ENCODE results near the gene DVL1. TPM values are rescaled to one million over a fixed set of nuclear protein-coding genes. Genes with fewer than 3 reads are reported as not detected.
A peak's percentile ranks its signal among the peaks of the same experiment; 100 is the strongest.
"Not testable (repeated sequence)": the region's sequence is repeated elsewhere in the genome, so short reads cannot be mapped to it uniquely, and the experiment has no call there.

The DVL1 gene
- total RNA-seq, 2 experiments from 2014 or later = 33.4 to 35.0 TPM

DNA sequence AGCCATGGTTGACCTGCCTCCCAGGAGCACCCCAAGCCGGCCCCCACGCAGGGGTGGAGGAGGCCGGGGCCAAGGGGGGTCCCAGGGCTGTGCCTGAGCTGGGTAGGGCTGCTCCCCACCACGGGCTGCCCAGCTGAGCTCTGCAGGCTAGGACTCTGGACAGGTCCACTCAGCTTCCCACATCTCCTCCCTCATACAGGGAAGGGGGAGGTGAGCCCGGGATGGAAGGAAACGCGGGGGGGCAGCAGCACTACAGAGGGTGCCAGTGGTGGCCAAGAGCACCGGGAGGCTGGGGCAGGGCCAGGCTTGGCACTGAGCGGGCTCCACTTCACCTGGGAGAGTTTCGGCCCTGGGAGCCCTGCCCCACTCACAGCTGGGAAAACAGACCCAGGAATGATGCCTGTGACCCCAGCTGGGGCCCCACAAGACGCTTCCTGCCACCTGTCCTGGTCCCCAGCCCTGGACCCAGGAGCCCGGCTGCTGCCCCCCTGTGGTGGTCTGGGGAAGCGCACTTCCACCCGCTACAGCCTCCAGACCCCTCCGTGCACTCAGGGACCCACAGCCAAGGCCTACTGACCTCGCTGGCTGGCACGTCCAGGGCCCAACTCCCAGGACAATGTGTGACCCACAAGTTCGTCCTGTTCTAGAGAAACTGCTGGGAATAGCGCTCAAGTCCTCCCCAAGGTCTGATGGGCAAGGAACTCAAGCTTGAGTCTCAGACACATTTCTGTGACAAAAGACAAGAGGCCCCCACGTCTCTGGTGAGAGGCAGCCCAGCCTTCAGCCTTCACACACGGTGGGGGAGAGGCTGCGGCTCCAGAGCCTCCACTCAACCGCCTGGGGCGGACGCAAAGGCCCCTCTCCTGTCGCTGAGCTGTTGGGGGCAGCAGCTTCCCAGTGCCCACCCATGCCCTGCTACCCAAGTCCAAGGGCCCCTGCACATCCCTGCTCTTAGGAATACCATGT lies 22.8 kb upstream of the DVL1 start:
- no peak overlapping the region for H3K27ac Mint-ChIP-seq
- DNase-seq = peak; percentile 85
- H3K36me3 Mint-ChIP-seq (ENCODE audit: low read depth) = peaks cover 1% of the 10 kb centered on the region
- intact Hi-C loops (cut with micrococcal nuclease) = loop anchor here (1.0 kb wide), 3 partner anchors 67 to 339 kb away; no protein-coding TSS in a partner anchor
- H3K27me3 Mint-ChIP-seq (ENCODE audit: low read depth) = no peaks in the 10 kb centered on the region
- H3K9me3 Mint-ChIP-seq = no peaks in the 10 kb centered on the region
- no peak overlapping the region for H3K4me3 Mint-ChIP-seq
- CTCF ChIA-PET = interaction anchor here (0.7 to 2.6 kb wide), 13 partner anchors 18 to 249 kb away, joined by 3 to 11 read pairs (median 3); no protein-coding TSS in a partner anchor
- H3K4me1 Mint-ChIP-seq (ENCODE audit: low read depth) = peaks cover 25% of the 10 kb centered on the region

DNA sequence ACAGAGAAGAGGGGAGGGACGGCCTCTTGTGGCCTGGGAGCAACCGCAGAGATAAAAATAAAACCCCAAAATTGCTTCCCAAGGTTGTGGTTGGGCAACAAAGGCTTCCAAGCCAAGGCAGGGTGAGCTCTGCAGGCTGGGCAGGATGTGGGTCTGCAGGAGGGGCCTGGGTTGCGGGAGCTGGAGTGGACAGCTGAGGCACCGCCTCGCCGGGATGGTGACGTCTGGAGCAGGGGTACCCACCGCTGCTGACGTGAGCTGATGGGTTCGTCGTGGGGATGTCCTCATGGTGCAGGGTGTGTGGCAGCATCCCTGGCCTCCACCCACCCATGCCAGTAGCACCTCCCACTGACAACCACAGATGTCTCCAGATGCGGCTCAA lies 22.1 kb upstream of the DVL1 start:
- CTCF ChIA-PET = interaction anchor here (0.7 to 2.6 kb wide), 10 partner anchors 18 to 180 kb away, joined by 3 to 11 read pairs (median 4); no protein-coding TSS in a partner anchor
- Mint-ChIP-seq H3K27me3 (ENCODE audit: low read depth) (no peaks in the 10 kb centered on the region), H3K36me3 (ENCODE audit: low read depth) (peaks cover 1% of the 10 kb centered on the region), H3K27ac (no peak overlapping the region), H3K9me3 (no peaks in the 10 kb centered on the region), H3K4me3 (no peak overlapping the region), H3K4me1 (ENCODE audit: low read depth) (peaks cover 25% of the 10 kb centered on the region)
- DNase-seq = no peak
- intact Hi-C loops (cut with micrococcal nuclease) = no loop called here

DNA sequence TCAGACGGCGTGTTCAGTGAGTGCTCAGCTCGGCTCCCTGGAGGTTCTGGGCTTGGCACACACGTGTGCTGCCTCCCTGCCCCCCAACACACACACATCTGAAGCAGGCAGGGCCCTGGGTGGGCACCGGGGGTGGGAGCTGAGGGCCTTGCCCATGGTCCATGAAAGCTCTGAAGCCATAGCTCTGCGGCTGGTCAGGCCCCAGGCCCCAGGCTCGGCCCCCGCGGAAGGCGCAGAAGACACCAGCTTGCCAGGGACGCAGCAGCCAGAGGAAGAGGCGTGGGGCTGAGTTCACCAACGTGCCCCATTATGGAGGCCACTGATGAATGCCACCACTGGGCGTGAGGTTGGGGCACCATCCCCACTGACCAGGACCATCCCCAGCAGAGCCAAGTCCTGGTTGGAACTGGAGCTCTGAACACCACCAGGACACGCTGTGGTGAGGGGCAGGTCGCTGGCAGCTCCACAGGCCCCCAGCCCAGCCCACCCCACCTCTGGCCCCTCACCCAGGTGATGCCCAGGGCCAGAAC lies 21.6 kb upstream of the DVL1 start:
- Mint-ChIP-seq H3K4me1 (ENCODE audit: low read depth) (peaks cover 23% of the 10 kb centered on the region), H3K36me3 (ENCODE audit: low read depth) (peaks cover 1% of the 10 kb centered on the region), H3K27ac (no peak overlapping the region), H3K9me3 (no peaks in the 10 kb centered on the region), H3K4me3 (no peak overlapping the region), H3K27me3 (ENCODE audit: low read depth) (no peaks in the 10 kb centered on the region)
- CTCF ChIA-PET = interaction anchor here (0.7 to 2.6 kb wide), 5 partner anchors 17 to 180 kb away, joined by 3 to 11 read pairs (median 3); no protein-coding TSS in a partner anchor
- intact Hi-C loops (cut with micrococcal nuclease) = no loop called here
- DNase-seq = no peak

DNA sequence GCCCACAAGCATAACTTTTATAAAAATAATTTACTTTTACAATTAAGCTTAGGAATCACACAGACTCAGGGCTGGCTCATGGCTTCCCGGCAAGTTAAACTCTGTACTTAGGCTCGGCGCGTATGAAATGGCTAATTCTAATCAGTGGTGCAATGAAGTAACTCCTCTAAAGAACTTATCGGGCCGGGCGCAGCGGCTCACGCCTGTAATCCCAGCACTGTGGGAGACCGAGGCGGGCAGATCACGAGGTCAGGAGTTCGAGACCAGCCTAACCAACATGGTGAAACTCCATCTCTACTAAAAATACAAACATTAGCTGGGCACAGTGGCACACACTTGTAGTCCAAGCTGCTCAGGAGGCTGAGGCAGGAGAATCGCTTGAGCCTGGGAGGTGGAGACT lies 20.9 kb upstream of the DVL1 start:
- H3K36me3 Mint-ChIP-seq (ENCODE audit: low read depth); H3K27me3 Mint-ChIP-seq (ENCODE audit: low read depth); DNase-seq; H3K4me3 Mint-ChIP-seq; intact Hi-C loops (cut with micrococcal nuclease); H3K27ac Mint-ChIP-seq; H3K9me3 Mint-ChIP-seq: not testable (repeated sequence)
- CTCF ChIA-PET = interaction anchor here (0.6 to 2.6 kb wide), 3 partner anchors 18 to 130 kb away, joined by 3 to 11 read pairs (median 3); no protein-coding TSS in a partner anchor
- H3K4me1 Mint-ChIP-seq (ENCODE audit: low read depth) = peaks cover 23% of the 10 kb centered on the region

DNA sequence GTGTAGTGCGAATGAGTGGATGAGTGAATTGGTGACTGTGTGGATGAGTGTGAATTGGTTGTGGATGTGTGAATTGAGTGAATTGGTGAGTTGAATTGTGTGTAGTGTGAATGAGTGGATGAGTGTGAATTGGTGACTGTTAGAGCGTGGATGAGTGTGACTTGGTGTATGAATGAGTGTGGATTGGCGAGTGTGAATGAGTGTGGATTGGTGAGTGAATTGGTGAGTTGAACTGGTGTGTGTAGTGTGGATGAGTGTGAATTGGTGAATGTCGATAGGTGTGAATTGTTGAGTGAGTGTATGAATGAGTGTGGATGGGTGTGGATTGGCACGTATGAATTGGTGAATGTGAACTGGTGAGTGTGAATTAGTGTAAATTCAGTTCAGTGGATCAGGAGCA lies 18.1 kb upstream of the DVL1 start:
- Mint-ChIP-seq H3K9me3 (no peaks in the 10 kb centered on the region), H3K4me1 (ENCODE audit: low read depth) (peaks cover 12% of the 10 kb centered on the region), H3K27ac (no peak overlapping the region), H3K27me3 (ENCODE audit: low read depth) (no peaks in the 10 kb centered on the region), H3K36me3 (ENCODE audit: low read depth) (no peaks in the 10 kb centered on the region), H3K4me3 (no peak overlapping the region)
- DNase-seq = no peak
- CTCF ChIA-PET = interaction anchor here (0.6 kb wide), 1 partner anchor 231 kb away, joined by 4 read pairs; no protein-coding TSS in a partner anchor
- intact Hi-C loops (cut with micrococcal nuclease) = no loop called here

DNA sequence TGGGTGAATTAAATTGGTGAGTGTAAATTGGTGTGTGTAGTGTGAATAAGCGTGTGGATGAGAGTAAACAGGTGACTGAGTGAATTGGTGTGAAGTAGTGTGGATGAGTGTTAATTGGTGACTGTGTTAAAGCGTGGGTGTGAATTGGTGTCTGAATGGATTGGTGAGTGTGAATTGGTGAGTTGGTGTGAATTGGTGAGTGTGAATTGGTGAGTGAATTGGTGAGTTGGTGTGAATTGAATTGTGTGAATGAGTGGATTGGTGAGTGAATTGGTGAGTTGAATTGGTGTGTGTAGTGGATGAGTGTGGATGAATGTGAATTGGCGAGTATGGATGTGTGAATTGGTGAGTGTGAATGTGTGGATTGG lies 17.5 kb upstream of the DVL1 start:
- H3K36me3 Mint-ChIP-seq (ENCODE audit: low read depth) = no peaks in the 10 kb centered on the region
- CTCF ChIA-PET = no interaction called here
- DNase-seq = no peak
- intact Hi-C loops (cut with micrococcal nuclease) = no loop called here
- no peaks in the 10 kb centered on the region for H3K27me3 Mint-ChIP-seq (ENCODE audit: low read depth)
- no peak overlapping the region for H3K27ac Mint-ChIP-seq
- peaks cover 6% of the 10 kb centered on the region for H3K4me1 Mint-ChIP-seq (ENCODE audit: low read depth)
- no peaks in the 10 kb centered on the region for H3K9me3 Mint-ChIP-seq
- H3K4me3 Mint-ChIP-seq = no peak overlapping the region

DNA sequence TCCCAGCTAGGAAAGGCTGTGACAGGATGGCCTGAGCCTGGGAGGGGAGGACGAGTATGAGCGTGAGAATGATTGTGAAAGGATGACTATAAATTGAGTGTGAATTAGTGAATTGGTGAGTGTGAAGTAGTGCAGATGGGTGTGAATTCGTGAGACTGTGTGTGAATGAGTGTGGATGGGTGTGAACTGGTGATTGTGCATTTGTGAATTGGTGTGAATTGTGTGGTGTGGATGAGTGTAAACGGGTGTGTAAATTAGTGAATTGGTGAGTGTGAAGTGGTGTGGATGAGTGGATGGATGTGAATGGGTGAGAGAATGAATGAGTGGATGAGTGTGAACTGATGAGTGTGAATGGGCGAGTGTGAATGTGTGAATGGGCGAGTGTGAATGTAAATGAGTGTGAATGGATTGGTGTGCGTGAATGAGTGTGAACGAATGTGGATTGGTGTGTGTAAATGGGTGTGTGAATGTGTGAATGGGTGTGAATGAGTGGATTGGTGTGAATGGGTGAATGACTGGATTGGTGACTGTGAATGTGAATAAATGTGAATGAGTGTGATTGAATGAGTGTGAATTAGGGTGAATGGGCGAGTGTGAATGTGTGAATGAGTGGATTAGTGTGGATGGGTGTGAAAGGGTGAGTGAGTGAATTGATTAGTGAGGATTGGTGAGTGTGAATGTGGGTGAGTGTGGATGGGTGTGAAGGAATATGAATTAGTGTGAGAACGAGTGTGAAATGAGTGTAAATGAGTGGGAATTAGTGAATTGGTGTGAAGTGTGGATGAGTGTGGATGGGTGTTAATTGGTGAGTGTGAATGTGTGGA lies 16.9 kb upstream of the DVL1 start:
- peaks cover 3% of the 10 kb centered on the region for H3K4me1 Mint-ChIP-seq (ENCODE audit: low read depth)
- H3K27ac Mint-ChIP-seq = no peak overlapping the region
- H3K36me3 Mint-ChIP-seq (ENCODE audit: low read depth) = no peaks in the 10 kb centered on the region
- DNase-seq = no peak
- no peaks in the 10 kb centered on the region for H3K9me3 Mint-ChIP-seq
- intact Hi-C loops (cut with micrococcal nuclease) = no loop called here
- no peak overlapping the region for H3K4me3 Mint-ChIP-seq
- CTCF ChIA-PET = no interaction called here
- no peaks in the 10 kb centered on the region for H3K27me3 Mint-ChIP-seq (ENCODE audit: low read depth)

DNA sequence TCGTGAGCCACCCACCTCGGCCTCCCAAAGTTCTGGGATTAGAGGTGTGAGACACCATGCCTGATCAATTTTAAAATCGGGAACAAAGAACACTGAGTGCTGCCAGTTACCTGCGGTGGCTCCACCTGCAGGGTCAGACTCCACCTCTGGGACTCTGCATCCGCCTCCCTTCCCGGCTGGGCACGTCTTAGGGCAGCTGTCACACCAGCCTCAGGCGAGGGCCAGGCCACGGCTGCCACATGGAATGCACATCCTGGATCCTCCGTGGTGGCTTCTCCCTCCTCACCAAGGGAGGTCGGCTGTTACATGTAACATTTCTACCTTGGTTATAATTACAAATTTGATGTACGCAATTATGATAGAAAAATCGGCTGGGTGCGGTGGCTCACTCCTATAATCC lies 15.0 kb upstream of the DVL1 start:
- DNase-seq = no peak
- H3K4me3 Mint-ChIP-seq = no peak overlapping the region
- peaks cover 3% of the 10 kb centered on the region for H3K27me3 Mint-ChIP-seq (ENCODE audit: low read depth)
- CTCF ChIA-PET = interaction anchor here (0.7 kb wide), 1 partner anchor 80 kb away, joined by 4 read pairs; no protein-coding TSS in a partner anchor
- H3K9me3 Mint-ChIP-seq = no peaks in the 10 kb centered on the region
- H3K4me1 Mint-ChIP-seq (ENCODE audit: low read depth) = peaks cover 2% of the 10 kb centered on the region
- intact Hi-C loops (cut with micrococcal nuclease) = no loop called here
- no peaks in the 10 kb centered on the region for H3K36me3 Mint-ChIP-seq (ENCODE audit: low read depth)
- H3K27ac Mint-ChIP-seq = no peak overlapping the region

DNA sequence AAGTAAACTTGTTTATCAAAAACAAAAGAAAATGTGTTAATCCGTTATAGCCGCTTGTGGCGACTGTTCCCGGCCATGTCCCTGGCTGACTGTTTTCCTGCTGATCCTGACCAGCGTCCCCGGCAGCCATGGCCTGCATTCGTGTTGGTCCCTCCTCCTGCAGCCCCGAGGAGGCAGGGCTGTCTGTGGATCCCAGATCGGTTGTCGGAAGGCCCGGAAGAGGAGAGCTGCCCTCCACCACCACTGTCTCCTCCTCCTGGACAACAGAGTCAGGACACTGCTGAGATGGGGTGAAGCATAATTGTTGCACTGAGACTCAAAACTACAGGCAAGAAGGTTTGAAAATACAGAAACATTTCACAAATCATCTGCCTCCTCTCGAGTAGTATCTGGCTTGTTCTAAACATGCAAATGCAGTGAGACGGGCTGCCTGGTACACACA lies 12.8 kb upstream of the DVL1 start:
- no peaks in the 10 kb centered on the region for H3K36me3 Mint-ChIP-seq (ENCODE audit: low read depth)
- no peaks in the 10 kb centered on the region for H3K9me3 Mint-ChIP-seq
- H3K4me3 Mint-ChIP-seq = no peak overlapping the region
- no peak for DNase-seq
- intact Hi-C loops (cut with micrococcal nuclease) = no loop called here
- no peak overlapping the region for H3K27ac Mint-ChIP-seq
- peaks cover 14% of the 10 kb centered on the region for H3K4me1 Mint-ChIP-seq (ENCODE audit: low read depth)
- peaks cover 3% of the 10 kb centered on the region for H3K27me3 Mint-ChIP-seq (ENCODE audit: low read depth)
- CTCF ChIA-PET = no interaction called here

DNA sequence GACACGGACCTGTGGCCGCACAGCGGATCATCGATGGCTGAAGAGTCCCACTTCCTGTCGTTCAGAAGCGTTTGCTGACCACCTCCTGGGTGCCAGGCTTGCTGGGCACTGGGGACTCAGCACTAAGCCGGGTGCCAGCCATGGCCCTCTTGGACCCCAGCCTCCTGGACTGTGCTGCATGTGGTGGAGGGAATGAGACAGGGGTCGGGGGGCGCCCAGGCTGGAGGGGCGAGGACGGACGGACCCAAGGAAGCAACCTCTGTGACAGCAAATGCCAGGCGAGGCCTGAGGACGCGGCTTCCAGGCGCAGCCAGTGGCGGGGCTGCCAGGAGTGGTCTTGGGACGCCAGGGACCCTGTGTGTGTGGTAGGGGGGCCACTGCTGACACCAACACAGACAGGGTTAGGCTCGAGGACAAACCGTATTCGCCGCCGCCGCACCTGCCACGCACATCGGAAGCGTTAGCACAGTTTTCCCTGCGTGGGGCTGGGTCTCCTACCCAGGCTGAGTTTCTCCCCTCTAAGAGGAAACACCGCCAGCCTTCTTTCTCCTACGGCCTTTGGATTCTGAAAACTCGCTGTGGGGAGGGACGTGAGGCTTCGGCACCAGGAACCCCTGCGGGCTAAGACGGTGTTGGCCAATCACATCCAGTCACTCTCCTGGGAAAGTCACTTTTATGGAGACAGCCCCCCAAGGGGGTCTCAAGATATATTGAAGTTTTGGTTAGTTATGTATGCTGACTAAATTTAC lies 12.2 kb upstream of the DVL1 start:
- no peaks in the 10 kb centered on the region for H3K36me3 Mint-ChIP-seq (ENCODE audit: low read depth)
- H3K27me3 Mint-ChIP-seq (ENCODE audit: low read depth) = peaks cover 3% of the 10 kb centered on the region
- no peak for DNase-seq
- intact Hi-C loops (cut with micrococcal nuclease) = no loop called here
- H3K9me3 Mint-ChIP-seq = no peaks in the 10 kb centered on the region
- H3K4me3 Mint-ChIP-seq = no peak overlapping the region
- peaks cover 14% of the 10 kb centered on the region for H3K4me1 Mint-ChIP-seq (ENCODE audit: low read depth)
- no peak overlapping the region for H3K27ac Mint-ChIP-seq
- CTCF ChIA-PET = no interaction called here

DNA sequence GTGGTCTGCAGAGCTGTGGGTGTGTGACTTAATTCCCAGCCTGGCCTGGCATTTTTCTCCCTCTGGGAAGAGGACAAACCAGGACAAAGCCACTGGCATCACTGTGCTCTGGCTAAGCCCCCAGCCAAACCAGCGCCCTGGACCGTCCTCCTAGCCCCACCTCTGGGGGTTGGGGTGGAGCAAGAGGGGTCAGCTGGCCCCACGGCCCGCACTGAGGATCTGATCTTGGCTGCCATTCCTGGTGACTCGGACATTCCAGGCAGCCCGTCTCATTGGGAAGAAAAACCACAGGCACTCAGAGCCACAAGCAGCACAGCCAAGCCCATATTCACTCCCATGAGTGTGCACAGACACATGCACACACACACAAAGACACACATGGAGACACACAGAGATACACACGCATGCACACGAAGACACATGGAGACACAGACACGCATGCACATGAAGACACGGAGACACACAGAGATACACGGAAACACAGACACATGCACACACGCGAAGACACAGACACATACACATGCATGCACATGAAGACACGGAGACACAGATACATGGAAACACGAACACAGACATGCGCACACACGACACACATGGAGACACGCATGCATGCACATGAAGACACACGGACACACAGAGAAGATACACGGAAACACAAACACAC lies 11.4 kb upstream of the DVL1 start:
- CTCF ChIA-PET = no interaction called here
- Mint-ChIP-seq H3K9me3 (no peaks in the 10 kb centered on the region), H3K4me3 (no peak overlapping the region), H3K36me3 (ENCODE audit: low read depth) (no peaks in the 10 kb centered on the region), H3K4me1 (ENCODE audit: low read depth) (peaks cover 14% of the 10 kb centered on the region), H3K27ac (no peak overlapping the region), H3K27me3 (ENCODE audit: low read depth) (peaks cover 3% of the 10 kb centered on the region)
- intact Hi-C loops (cut with micrococcal nuclease) = no loop called here
- DNase-seq = no peak

Data from activated naive CD4-positive, alpha-beta T cell treated with anti-CD3 and anti-CD28 coated beads for 36 hours (primary cell).